ENCODE results near the gene GPR31.

- TF ChIP-seq CTCF (IDR thresholded peaks at IDR 0.05; ENCODE audit: low read length) (no peak), EZH2 (optimal IDR thresholded peaks at IDR 0.05; ENCODE audit: low read depth, low read length) (no peak)
Observed at GRCh38 chr6:167112421-167112820, 45.4 kb downstream of the GPR31 start.

Measured in MM.1S (cell line).